Measurements from ENCODE around the gene ITGAL.
"Not testable (repeated sequence)": the region's sequence is repeated elsewhere in the genome, so short reads cannot be mapped to it uniquely, and the experiment has no call there.

Gene ITGAL

GRCh38 chr16:30526137-30526822 is 53.7 kb downstream of the ITGAL start, which contains the start of gene ZNF768:
ZNF768 (minus strand) TSS chr16:30526566; CDS start chr16:30526413, 153 bp downstream.
- no peak for DNase-seq (ENCODE audit: low read depth, low spot score)

- peak; percentile 91 for DNase-seq (ENCODE audit: low read depth, low spot score)
These were observed 54.5 kb downstream of the ITGAL start for GRCh38 chr16:30526823-30527634.

GRCh38 chr16:30527635-30528178 is 55.2 kb downstream of the ITGAL start:
- no peak for DNase-seq (ENCODE audit: low read depth, low spot score)

GRCh38 chr16:30528799-30529457 is 56.4 kb downstream of the ITGAL start:
- no peak for DNase-seq (ENCODE audit: low read depth, low spot score)

GRCh38 chr16:30530163-30531037 is 57.9 kb downstream of the ITGAL start:
- no peak for DNase-seq (ENCODE audit: low read depth, low spot score)

GRCh38 chr16:30532285-30533145 is 60.0 kb downstream of the ITGAL start:
- no peak for DNase-seq (ENCODE audit: low read depth, low spot score)

- no peak for DNase-seq (ENCODE audit: low read depth, low spot score)
These were observed 60.6 kb downstream of the ITGAL start for GRCh38 chr16:30533146-30533522.

- no peak for DNase-seq (ENCODE audit: low read depth, low spot score)
These were observed 61.3 kb downstream of the ITGAL start for GRCh38 chr16:30533748-30534367.

- DNase-seq (ENCODE audit: low read depth, low spot score): no peak
These were observed 62.0 kb downstream of the ITGAL start, which contains the start of gene ZNF747 for GRCh38 chr16:30534368-30535105. ZNF747 (minus strand) TSS chr16:30534858; CDS start chr16:30534679, 179 bp downstream.

- DNase-seq (ENCODE audit: low read depth, low spot score): no peak
These were observed 62.7 kb downstream of the ITGAL start for GRCh38 chr16:30535106-30535776.

GRCh38 chr16:30535777-30536190 is 63.2 kb downstream of the ITGAL start:
- no peak for DNase-seq (ENCODE audit: low read depth, low spot score)

- not testable (repeated sequence) for DNase-seq (ENCODE audit: low read depth, low spot score)
These were observed 64.0 kb downstream of the ITGAL start for GRCh38 chr16:30536391-30537024.

- no peak for DNase-seq (ENCODE audit: low read depth, low spot score)
These were observed 66.7 kb downstream of the ITGAL start for GRCh38 chr16:30539000-30539964.

GRCh38 chr16:30539986-30540526 is 67.5 kb downstream of the ITGAL start:
- not testable (repeated sequence) for DNase-seq (ENCODE audit: low read depth, low spot score)

GRCh38 chr16:30540916-30541464 is 68.4 kb downstream of the ITGAL start:
- DNase-seq (ENCODE audit: low read depth, low spot score): not testable (repeated sequence)

Data from brain pericyte (primary cell).